ENCODE data around the gene ELANE.

ELANE gene

GRCh38 chr19:852136-853013, at the start of gene ELANE:
TSS of gene ELANE (plus strand) at chr19:852303. CDS start at chr19:852329, 26 bp downstream.
- DNase-seq (ENCODE audit: low read depth), result no peak

- no peak for DNase-seq (ENCODE audit: low read depth)
These were observed 49.5 kb upstream of the ELANE start for GRCh38 chr19:802498-803098.

GRCh38 chr19:803099-803561, 49.0 kb upstream of the ELANE start:
- no peak for DNase-seq (ENCODE audit: low read depth)

GRCh38 chr19:803686-804418, 48.3 kb upstream of the ELANE start:
- DNase-seq (ENCODE audit: low read depth), result no peak

GRCh38 chr19:804419-805165, 47.5 kb upstream of the ELANE start:
- DNase-seq (ENCODE audit: low read depth), result no peak

GRCh38 chr19:805166-805551, 46.9 kb upstream of the ELANE start:
- no peak for DNase-seq (ENCODE audit: low read depth)

- DNase-seq (ENCODE audit: low read depth), result no peak
These were observed 46.2 kb upstream of the ELANE start for GRCh38 chr19:805600-806550.

- no peak for DNase-seq (ENCODE audit: low read depth)
These were observed 45.2 kb upstream of the ELANE start for GRCh38 chr19:806815-807421.

GRCh38 chr19:807627-808422, 44.3 kb upstream of the ELANE start:
- no peak for DNase-seq (ENCODE audit: low read depth)

- DNase-seq (ENCODE audit: low read depth), result no peak
These were observed 43.7 kb upstream of the ELANE start for GRCh38 chr19:808423-808775.

- no peak for DNase-seq (ENCODE audit: low read depth)
These were observed 41.8 kb upstream of the ELANE start for GRCh38 chr19:810077-810855.

- DNase-seq (ENCODE audit: low read depth), result no peak
These were observed 41.1 kb upstream of the ELANE start for GRCh38 chr19:810883-811489.

- no peak for DNase-seq (ENCODE audit: low read depth)
These were observed 40.5 kb upstream of the ELANE start for GRCh38 chr19:811506-812048.

- DNase-seq (ENCODE audit: low read depth), result no peak
These were observed 39.9 kb upstream of the ELANE start for GRCh38 chr19:812049-812746.

- no peak for DNase-seq (ENCODE audit: low read depth)
These were observed 39.3 kb upstream of the ELANE start for GRCh38 chr19:812747-813218.

GRCh38 chr19:813219-814151, 38.6 kb upstream of the ELANE start:
- no peak for DNase-seq (ENCODE audit: low read depth)
